Activated naive CD4-positive, alpha-beta T cell treated with anti-CD3 and anti-CD28 coated beads, Interleukin-2, amount 50 U/mL, for 24 hours (primary cell): Measurements from ENCODE around the gene KLK1.
"Not testable (repeated sequence)": the region's sequence is repeated elsewhere in the genome, so short reads cannot be mapped to it uniquely, and the experiment has no call there.

Source experiments
- H3K27ac Mint-ChIP-seq: one replicate; pipeline ENCODE4 v1.8.0; 2021; ENCODE audit warnings: mild to moderate bottlenecking, mixed read lengths
- H3K27me3 Mint-ChIP-seq: one replicate; pipeline ENCODE4 v1.8.0; 2021; ENCODE audit warnings: mixed read lengths
- H3K36me3 Mint-ChIP-seq: one replicate; pipeline ENCODE4 v1.8.0; 2021; ENCODE audit warnings: mixed read lengths
- H3K4me1 Mint-ChIP-seq: one replicate; pipeline ENCODE4 v1.8.0; 2021; ENCODE audit warnings: mixed read lengths
- H3K4me3 Mint-ChIP-seq: one replicate; pipeline ENCODE4 v1.8.0; 2021; ENCODE audit warnings: mild to moderate bottlenecking, mixed read lengths
- H3K9me3 Mint-ChIP-seq: one replicate; pipeline ENCODE4 v1.8.0; 2021; ENCODE audit warnings: mixed read lengths

Gene KLK1

DNA sequence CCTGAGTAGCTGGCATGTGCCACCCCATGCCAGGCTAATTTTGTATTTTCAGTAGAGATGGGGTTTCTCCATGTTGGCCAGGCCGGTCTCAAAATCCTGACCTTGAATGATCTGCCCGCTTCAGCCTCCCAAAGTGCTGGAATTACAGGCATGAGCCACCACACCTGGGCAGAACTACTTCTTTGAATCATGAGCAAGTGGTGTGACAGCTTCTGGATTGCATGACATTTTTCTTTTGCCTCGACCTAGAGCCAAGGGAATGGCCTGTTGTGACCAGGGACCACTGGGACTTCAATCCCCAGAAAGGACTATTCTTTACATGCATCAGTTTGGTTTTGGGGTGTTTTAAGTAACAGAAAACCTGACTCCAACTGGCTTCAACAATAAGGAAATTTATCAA, 50.7 kb downstream of the KLK1 start:
- not testable (repeated sequence) for H3K4me1 Mint-ChIP-seq, H3K4me3 Mint-ChIP-seq, H3K27ac Mint-ChIP-seq, H3K9me3 Mint-ChIP-seq, H3K36me3 Mint-ChIP-seq
- H3K27me3 Mint-ChIP-seq: peaks cover 22% of the 10 kb centered on the region

GRCh38 chr19:50772476-50772875, 51.1 kb downstream of the KLK1 start:
- Mint-ChIP-seq H3K36me3 (no peaks in the 10 kb centered on the region), H3K27ac (no peak overlapping the region), H3K27me3 (peaks cover 18% of the 10 kb centered on the region), H3K9me3 (no peaks in the 10 kb centered on the region), H3K4me3 (no peak overlapping the region), H3K4me1 (peaks cover 4% of the 10 kb centered on the region)

DNA sequence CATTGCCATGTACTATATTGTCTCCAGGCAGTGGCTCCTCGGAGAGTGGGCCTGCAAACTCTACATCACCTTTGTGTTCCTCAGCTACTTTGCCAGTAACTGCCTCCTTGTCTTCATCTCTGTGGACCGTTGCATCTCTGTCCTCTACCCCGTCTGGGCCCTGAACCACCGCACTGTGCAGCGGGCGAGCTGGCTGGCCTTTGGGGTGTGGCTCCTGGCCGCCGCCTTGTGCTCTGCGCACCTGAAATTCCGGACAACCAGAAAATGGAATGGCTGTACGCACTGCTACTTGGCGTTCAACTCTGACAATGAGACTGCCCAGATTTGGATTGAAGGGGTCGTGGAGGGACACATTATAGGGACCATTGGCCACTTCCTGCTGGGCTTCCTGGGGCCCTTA, 52.7 kb downstream of the KLK1 start:
- no peaks in the 10 kb centered on the region for H3K4me1 Mint-ChIP-seq
- H3K9me3 Mint-ChIP-seq: no peaks in the 10 kb centered on the region
- no peaks in the 10 kb centered on the region for H3K36me3 Mint-ChIP-seq
- H3K4me3 Mint-ChIP-seq: no peak overlapping the region
- H3K27ac Mint-ChIP-seq: no peak overlapping the region
- peaks cover 12% of the 10 kb centered on the region for H3K27me3 Mint-ChIP-seq

GRCh38 chr19:50770164-50770563, 53.4 kb downstream of the KLK1 start, which contains the start of gene GPR32:
Gene GPR32, plus strand, starts transcription at chr19:50770464. Its CDS starts 137 bp downstream, at chr19:50770601.
- H3K27ac Mint-ChIP-seq, H3K27me3 Mint-ChIP-seq, H3K9me3 Mint-ChIP-seq, H3K4me3 Mint-ChIP-seq, H3K36me3 Mint-ChIP-seq, H3K4me1 Mint-ChIP-seq: not testable (repeated sequence)
